ENCODE data around the gene PPT1. TPM values are rescaled to one million over a fixed set of nuclear protein-coding genes. Genes with fewer than 3 reads are reported as not detected.
A peak's percentile ranks its signal among the peaks of the same experiment; 100 is the strongest.
"Not testable (repeated sequence)": the region's sequence is repeated elsewhere in the genome, so short reads cannot be mapped to it uniquely, and the experiment has no call there.

PPT1 gene
- total RNA-seq, 2 donors from 2014 or later: 39.7 to 41.3 TPM

DNA sequence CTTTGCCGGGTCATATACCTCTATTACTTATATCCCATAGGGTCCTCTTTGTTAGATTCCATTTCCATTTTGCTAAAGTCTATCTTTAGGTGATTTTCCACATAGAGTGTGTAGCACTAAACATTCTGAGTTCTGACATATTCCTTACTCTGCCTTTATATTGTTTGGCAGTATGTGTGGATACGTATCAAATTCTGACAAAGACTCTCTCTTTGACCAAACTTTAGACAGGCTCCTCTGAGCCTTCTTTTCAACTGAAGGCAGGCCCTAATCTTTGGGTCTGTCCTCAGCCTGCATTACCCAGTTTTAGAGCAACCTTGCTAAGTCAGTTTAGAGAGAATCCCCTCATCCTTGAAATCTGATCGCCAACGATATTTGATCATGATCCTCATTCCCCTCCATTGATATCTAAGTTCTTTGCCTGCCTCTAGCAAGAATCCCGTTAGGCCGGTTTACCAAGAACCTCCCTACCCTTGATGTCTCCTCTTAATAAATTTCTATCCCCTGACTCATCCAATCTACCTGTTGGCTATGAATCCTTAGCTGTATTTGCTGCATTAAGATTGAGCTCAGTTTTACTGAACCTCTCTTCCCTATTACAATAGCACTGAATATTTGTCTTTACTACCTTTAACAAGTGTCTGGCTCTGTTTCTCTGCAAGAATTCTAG, 10.4 kb upstream of the PPT1 start:
- Mint-ChIP-seq H3K4me1 (no peaks in the 10 kb centered on the region), H3K27ac (no peak overlapping the region), H3K27me3 (peaks cover 17% of the 10 kb centered on the region), H3K36me3 (ENCODE audit: low read depth) (peaks cover 2% of the 10 kb centered on the region), H3K4me3 (no peak overlapping the region)
- DNase-seq (no peak), ATAC-seq (no peak)
- H3K9me3 ChIP-seq (ENCODE audit: control insufficient read depth, low read length, poor library complexity, severe bottlenecking): peaks cover 5% of the 10 kb centered on the region

DNA sequence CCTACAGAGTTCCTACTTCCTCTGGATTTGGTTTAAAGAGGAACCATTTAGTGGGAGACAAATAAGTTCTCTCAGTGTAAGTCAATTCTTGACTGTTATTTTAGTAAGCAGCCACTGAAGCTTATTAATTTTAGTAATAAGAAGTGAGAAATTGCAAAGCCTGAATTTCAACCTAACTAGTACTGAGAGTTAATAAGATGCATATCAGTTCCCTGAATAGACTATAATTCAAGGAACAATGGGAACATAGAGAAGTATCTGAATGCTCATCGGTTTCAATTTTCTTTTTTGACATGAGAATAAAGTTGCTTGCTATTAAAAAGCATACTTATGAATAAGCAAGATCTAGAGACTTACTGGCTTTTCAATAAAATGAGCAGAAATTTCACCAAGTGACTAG, 8.0 kb upstream of the PPT1 start:
- Mint-ChIP-seq H3K36me3 (ENCODE audit: low read depth) (peaks cover 3% of the 10 kb centered on the region), H3K4me1 (no peaks in the 10 kb centered on the region)

DNA sequence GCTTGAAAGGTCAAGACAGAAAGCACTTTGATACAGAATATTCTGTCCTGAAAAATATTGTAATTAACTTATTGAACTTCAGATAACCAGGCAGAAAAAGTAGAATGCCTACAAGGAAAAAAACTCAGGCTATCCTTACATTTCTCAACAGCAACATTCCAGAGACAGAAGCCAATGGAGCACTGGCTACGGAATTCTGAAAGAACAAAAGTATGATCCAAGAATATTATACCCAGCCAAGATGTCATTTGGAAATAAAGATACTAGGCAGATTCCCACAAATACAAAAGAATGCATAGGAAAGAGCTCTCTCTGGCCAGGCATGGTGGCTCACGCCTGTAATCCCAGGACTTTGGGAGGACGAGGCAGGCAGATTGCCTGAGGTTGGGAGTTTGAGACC, 5.8 kb upstream of the PPT1 start:
- Mint-ChIP-seq H3K27me3 (peaks cover 4% of the 10 kb centered on the region), H3K4me1 (peaks cover under 1% of the 10 kb centered on the region), H3K27ac (no peak overlapping the region), H3K36me3 (ENCODE audit: low read depth) (peaks cover 3% of the 10 kb centered on the region), H3K4me3 (no peak overlapping the region)
- peaks cover 3% of the 10 kb centered on the region for H3K9me3 ChIP-seq (ENCODE audit: control insufficient read depth, low read length, poor library complexity, severe bottlenecking)
- no peak for DNase-seq
- ATAC-seq: no peak

More for the DNA sequence above, 8.0 kb upstream of the PPT1 start:
- ATAC-seq (no peak), DNase-seq (no peak)
- no peak overlapping the region for H3K27ac Mint-ChIP-seq
- H3K4me3 Mint-ChIP-seq: no peak overlapping the region
- peaks cover 3% of the 10 kb centered on the region for H3K9me3 ChIP-seq (ENCODE audit: control insufficient read depth, low read length, poor library complexity, severe bottlenecking)
- H3K27me3 Mint-ChIP-seq: peaks cover 11% of the 10 kb centered on the region

DNA sequence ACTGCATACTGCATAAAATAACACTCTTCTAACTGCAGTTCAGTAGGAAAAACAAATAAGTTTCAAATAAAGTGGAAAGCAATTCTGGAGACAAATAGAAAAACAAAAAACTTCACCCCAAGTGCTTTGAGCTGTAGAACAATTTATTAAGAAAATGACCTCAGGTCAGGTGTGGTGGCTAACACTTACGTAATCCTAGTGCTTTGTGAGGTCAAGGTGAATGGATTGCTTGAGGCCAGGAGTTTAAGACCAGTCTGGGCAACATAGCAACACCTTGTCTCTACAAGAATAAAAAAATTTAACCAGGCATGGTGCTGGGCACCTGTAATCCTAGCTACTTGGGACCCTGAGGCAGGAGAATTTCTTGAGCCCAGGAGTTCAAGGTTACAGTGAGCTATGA, 5.0 kb upstream of the PPT1 start:
- ATAC-seq (no peak), DNase-seq (no peak)
- H3K9me3 ChIP-seq (ENCODE audit: control insufficient read depth, low read length, poor library complexity, severe bottlenecking): peaks cover 3% of the 10 kb centered on the region
- Mint-ChIP-seq H3K27ac (no peak overlapping the region), H3K36me3 (ENCODE audit: low read depth) (peaks cover 2% of the 10 kb centered on the region), H3K4me3 (no peak overlapping the region), H3K27me3 (no peaks in the 10 kb centered on the region), H3K4me1 (peaks cover 7% of the 10 kb centered on the region)

DNA sequence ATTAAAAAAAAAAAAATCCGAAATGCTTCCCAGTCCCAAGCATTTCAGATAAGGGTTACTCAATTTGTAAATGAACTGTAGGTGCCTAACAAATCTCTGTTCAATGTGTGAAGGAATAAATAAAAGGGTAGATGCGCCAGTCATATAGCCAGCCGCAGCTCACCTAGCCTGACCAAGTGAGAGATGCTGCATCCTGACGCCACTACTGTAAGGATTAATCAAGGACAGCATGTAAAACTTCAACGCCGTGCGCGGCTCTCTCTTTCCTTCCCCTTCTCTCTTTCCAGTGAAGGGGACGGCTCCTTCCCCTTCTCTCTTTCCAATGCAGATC, 441 bp downstream of the PPT1 start:
- Mint-ChIP-seq H3K27me3 (no peaks in the 10 kb centered on the region), H3K27ac (peak overlapping the region; percentile 97), H3K36me3 (ENCODE audit: low read depth) (peaks cover 9% of the 10 kb centered on the region), H3K4me1 (peaks cover 30% of the 10 kb centered on the region), H3K4me3 (peak overlapping the region; percentile 99)
- H3K9me3 ChIP-seq (ENCODE audit: control insufficient read depth, low read length, poor library complexity, severe bottlenecking): no peaks in the 10 kb centered on the region
- DNase-seq: no peak
- peak; percentile 39 for ATAC-seq

DNA sequence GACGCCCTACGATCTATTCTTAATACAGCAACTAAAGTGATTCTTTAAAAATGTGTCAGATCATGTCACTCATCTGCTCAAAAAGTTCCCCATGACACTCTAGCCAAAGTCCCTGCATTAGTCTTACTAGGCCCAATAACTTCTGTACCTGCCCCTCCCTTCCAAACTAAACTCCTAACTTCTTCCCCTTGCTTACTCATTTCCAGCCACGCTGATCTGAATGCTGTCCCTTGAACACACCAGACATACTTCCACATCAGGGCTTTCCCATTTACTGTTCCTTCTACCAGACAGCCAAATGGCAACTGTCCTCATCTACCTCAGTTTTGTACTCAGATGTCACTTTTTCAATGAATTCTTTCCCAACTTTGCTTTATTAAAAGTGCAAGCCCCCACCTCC, 1.2 kb downstream of the PPT1 start:
- H3K9me3 ChIP-seq (ENCODE audit: control insufficient read depth, low read length, poor library complexity, severe bottlenecking): no peaks in the 10 kb centered on the region
- Mint-ChIP-seq H3K4me3 (peak overlapping the region; percentile 81), H3K4me1 (peaks cover 30% of the 10 kb centered on the region), H3K36me3 (ENCODE audit: low read depth) (peaks cover 12% of the 10 kb centered on the region), H3K27me3 (no peaks in the 10 kb centered on the region), H3K27ac (peak overlapping the region; percentile 97)
- DNase-seq: no peak
- ATAC-seq: no peak

DNA sequence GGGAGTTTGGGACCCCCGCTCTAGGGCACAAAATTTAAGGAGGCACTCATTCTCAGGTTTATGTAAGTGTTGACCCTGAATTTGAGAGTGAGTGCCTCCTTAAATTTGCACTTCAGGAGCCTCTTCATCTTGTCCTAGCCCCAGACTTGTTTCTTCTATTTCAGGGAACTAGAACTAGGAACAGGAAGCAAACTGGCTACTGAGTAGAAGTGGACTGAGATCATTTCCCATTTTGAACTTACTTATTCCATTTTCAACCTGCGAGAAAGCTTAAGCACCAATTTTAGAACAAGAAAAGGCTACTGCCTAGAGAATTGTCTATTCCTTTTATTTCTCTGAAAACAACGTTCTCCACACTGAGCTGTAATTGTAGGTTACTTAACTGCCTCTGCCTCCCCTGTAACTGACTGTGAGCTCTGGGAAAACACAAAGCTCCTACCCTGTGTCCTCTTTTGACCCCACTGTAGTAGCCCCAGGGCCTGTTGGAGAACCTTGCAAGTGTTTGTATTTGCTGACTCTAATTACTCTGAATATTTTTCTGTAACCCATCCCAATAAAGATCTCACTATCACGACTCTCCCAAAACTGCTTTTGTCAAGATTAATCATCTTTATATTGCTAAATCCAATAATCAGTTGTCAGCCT, 2.5 kb downstream of the PPT1 start:
- ATAC-seq (no peak), DNase-seq (no peak)
- H3K9me3 ChIP-seq (ENCODE audit: control insufficient read depth, low read length, poor library complexity, severe bottlenecking): no peaks in the 10 kb centered on the region
- H3K36me3 Mint-ChIP-seq (ENCODE audit: low read depth): peaks cover 13% of the 10 kb centered on the region
- peak overlapping the region; percentile 97 for H3K27ac Mint-ChIP-seq
- H3K27me3 Mint-ChIP-seq: no peaks in the 10 kb centered on the region
- no peak overlapping the region for H3K4me3 Mint-ChIP-seq
- H3K4me1 Mint-ChIP-seq: peaks cover 30% of the 10 kb centered on the region

DNA sequence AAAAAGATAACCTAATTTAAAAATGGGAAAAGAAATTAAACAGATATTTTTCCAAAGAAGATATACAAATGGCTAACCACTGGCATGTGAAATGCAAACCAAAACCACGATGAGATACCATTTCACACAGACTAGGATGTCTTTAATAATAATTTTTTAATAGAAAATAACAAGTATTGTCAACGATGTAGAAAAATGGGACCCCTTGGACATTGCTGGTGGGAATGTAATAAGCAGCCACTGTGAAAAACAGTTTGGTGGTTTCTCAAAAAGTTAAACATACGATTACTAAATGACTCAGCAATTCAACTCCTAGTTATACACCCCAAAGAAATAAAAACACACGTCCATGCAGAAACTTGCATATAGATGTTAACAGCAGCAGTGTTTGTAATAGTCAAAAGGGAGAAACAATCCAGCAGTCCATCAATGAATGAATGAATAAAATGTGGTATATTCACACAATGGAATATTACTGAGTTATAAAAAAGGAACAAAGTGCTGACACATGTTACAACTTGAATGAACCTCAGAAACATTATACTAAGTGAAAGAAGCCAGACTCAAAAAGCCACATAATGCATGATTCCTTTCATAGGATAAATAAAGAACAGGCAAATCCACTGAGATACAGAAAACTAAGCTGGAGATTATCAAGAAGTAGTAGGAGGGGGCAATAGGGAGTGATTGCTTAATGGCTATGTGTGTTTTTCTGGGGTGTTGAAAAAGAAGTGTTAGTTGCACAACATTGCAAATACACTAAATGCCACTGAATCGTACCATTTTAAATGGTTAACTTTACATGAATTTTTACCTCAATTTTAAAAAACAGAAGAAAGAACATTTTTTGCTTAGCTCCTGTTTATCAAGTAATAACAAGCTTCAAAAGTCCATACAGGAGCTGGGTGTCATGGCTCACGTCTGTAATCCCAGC, 4.1 kb downstream of the PPT1 start:
- Mint-ChIP-seq H3K27ac (no peak overlapping the region), H3K4me1 (peaks cover 30% of the 10 kb centered on the region), H3K27me3 (no peaks in the 10 kb centered on the region), H3K4me3 (no peak overlapping the region), H3K36me3 (ENCODE audit: low read depth) (peaks cover 13% of the 10 kb centered on the region)
- no peaks in the 10 kb centered on the region for H3K9me3 ChIP-seq (ENCODE audit: control insufficient read depth, low read length, poor library complexity, severe bottlenecking)
- DNase-seq (no peak), ATAC-seq (no peak)

DNA sequence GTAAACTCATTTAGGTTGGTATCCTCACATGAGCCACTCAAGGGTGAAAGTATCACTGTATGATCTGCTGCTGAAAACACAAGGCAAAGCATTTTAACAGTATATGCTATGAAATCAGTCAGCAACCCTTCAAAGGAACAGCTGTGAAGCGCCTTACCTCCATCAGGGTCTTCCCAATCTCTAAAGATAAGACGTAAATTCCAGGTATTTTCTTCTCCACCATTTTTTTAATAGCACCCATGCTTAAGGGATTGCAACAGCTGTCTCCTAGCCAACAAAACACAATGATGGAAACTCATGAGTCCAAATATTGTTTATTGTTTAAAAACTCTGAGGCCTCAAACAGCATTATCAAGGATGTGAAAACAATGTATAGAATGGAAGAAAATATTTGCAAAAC, 4.8 kb downstream of the PPT1 start:
- H3K36me3 Mint-ChIP-seq (ENCODE audit: low read depth): peaks cover 16% of the 10 kb centered on the region
- DNase-seq (no peak), ATAC-seq (no peak)
- no peaks in the 10 kb centered on the region for H3K27me3 Mint-ChIP-seq
- no peaks in the 10 kb centered on the region for H3K9me3 ChIP-seq (ENCODE audit: control insufficient read depth, low read length, poor library complexity, severe bottlenecking)
- H3K4me3 Mint-ChIP-seq: no peak overlapping the region
- no peak overlapping the region for H3K27ac Mint-ChIP-seq
- H3K4me1 Mint-ChIP-seq: peaks cover 24% of the 10 kb centered on the region

DNA sequence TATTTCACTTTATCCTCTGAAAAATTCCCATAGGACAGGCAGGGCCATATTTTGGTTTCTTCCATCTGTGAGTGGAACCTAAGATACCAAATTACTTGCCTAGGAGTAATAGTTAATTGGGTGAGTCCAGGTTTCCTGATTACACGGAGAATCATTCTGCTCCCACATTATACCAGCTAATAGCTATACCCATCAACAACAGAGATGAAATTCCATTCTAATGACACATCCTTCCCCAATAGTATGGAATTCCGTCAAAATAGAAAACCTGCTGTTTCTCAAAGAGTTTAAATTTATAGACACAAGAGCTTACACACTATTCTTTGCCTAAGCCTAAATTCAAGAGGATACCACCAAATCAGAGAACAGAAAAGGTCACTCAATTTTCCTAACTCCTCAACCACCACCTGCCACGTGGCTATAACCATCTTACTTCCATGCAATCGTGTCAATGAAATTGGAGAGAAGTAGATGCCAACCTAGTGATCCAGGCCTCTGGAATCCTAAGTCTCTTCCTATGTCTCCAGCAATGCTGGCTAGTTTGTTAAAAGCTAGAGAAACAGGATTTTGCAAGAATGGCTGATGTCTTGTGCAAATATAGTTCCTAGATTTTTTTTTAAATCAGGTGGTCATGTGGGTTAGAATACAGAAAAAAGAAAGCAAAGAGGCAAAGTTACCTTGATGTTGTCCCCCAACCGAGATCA, 6.2 kb downstream of the PPT1 start:
- no peak for ATAC-seq
- Mint-ChIP-seq H3K4me3 (no peak overlapping the region), H3K27ac (no peak overlapping the region), H3K36me3 (ENCODE audit: low read depth) (peaks cover 20% of the 10 kb centered on the region), H3K4me1 (peaks cover 16% of the 10 kb centered on the region), H3K27me3 (no peaks in the 10 kb centered on the region)
- no peak for DNase-seq
- no peaks in the 10 kb centered on the region for H3K9me3 ChIP-seq (ENCODE audit: control insufficient read depth, low read length, poor library complexity, severe bottlenecking)

DNA sequence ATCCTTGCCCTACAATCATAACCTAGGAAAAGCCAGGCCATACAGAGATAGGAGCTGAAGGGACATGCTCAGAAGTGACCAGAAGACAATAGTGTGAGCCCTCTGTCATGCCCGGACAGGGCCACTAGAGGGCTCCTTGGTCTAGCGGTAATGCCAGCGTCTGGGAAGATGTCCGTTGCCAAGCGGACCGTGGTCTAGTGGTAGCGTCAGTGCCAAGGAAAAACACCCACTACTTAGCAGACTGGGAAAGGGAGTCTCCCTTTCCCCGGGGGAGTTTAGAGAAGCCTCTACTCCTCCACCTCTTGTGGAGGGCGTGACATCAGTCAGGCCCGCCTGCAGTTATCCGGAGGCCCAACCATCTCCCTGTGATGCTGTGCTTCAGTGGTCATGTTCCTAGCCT, 12.3 kb downstream of the PPT1 start:
- peak in 1 of 3 donors; percentile 29 for DNase-seq
- not testable (repeated sequence) for H3K9me3 ChIP-seq (ENCODE audit: control insufficient read depth, low read length, poor library complexity, severe bottlenecking); ATAC-seq; H3K27me3 Mint-ChIP-seq; H3K27ac Mint-ChIP-seq; H3K4me3 Mint-ChIP-seq
- Mint-ChIP-seq H3K36me3 (ENCODE audit: low read depth) (peaks cover 17% of the 10 kb centered on the region), H3K4me1 (peaks cover 20% of the 10 kb centered on the region)

DNA sequence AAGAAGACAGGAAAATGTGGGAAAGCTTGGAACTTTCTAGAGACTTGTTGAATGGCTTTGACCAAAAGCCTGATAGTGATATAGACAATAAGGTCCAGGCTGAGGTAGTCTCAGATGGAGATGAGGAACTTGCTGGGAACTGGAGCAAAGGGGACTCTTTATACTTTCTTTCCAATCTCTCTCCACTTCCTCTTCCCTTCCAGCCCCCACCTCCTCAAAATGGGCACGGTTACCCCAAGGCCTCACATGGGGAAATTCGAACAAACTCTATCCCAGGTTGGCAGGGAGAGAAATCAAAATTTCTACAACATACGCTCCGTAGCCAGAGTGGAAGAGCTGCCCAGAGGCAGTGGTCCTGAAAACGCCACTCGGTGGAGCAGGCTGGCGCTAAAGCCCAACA, 15.2 kb downstream of the PPT1 start:
- H3K27ac Mint-ChIP-seq: no peak overlapping the region
- H3K4me3 Mint-ChIP-seq: no peak overlapping the region
- no peaks in the 10 kb centered on the region for H3K27me3 Mint-ChIP-seq
- DNase-seq (no peak), ATAC-seq (no peak)
- H3K4me1 Mint-ChIP-seq: peaks cover 22% of the 10 kb centered on the region
- peaks cover 14% of the 10 kb centered on the region for H3K36me3 Mint-ChIP-seq (ENCODE audit: low read depth)
- no peaks in the 10 kb centered on the region for H3K9me3 ChIP-seq (ENCODE audit: control insufficient read depth, low read length, poor library complexity, severe bottlenecking)
